Gastrocnemius medialis (tissue), 4 donors: ENCODE results near the gene PI16.

Experiments
- CTCF ChIP-seq, 5 experiments: fragments of 450-650 bp in 3 of 5; fragments of 200-600 bp in 2 of 5; sonication (generic) in 2 of 5; IDR thresholded peaks in 4 of 5; conservative IDR thresholded peaks in 1 of 5; 1 replicate in 4 of 5; 2 replicates in 1 of 5; pipeline ENCODE4 v1.5.1; 2016 to 2019; ENCODE audit warnings: antibody characterized with exemption in 5 of 5, mild to moderate bottlenecking in 3 of 5, moderate library complexity in 3 of 5
- POLR2A ChIP-seq, 2 donors: fragments of 450-650 bp; IDR thresholded peaks; one replicate each; pipeline ENCODE4 v1.6.1; 2017; ENCODE audit warnings: antibody characterized with exemption in 2 of 2, mild to moderate bottlenecking in 2 of 2, moderate library complexity in 2 of 2

- no peak for TF ChIP-seq CTCF (IDR thresholded peaks at IDR 0.05 in 4 of 5, conservative IDR thresholded peaks at IDR 0.05 in 1 of 5)
- TF ChIP-seq POLR2A (IDR thresholded peaks at IDR 0.05): no peak
Measured at GRCh38 chr6:36946526-36946925, 8.0 kb upstream of the PI16 start.
